HCT116 (cell line): ENCODE measurements around the gene PIGW. TPM values are rescaled to one million over a fixed set of nuclear protein-coding genes. Genes with fewer than 3 reads are reported as not detected.

ENCODE experiments used
- ATAC-seq: fragments of 200-7000 bp; cut with Tn5 transposase; 2 replicates; pipeline ENCODE4 v1.9.1; 2020; ENCODE audit warnings: mild to moderate bottlenecking, moderate library complexity
- BruUV-seq: library from RNA; stranded (reverse); fragments of 400-500 nt; replicated peaks from 2 replicates; lab custom pipeline; 2021; lab: Mats Ljungman, UMichigan
- CTCF ChIA-PET: fragments of 300-600 bp; sonication (Branson Sonifier 250); formaldehyde crosslinking; loops from one replicate; lab custom pipeline; 2021; ENCODE audit warnings: antibody characterized with exemption; lab: Charles Lee
- POLR2A ChIA-PET: fragments of 300-600, 350-600 bp; sonication (Branson Sonifier 250); formaldehyde crosslinking; loops from one replicate; lab custom pipeline; 2021; ENCODE audit warnings: antibody characterized with exemption; lab: Charles Lee
- RAD21 ChIA-PET, 2 experiments: fragments of 300-600 bp; sonication (Branson Sonifier 250); formaldehyde crosslinking; loops; one replicate each; lab custom pipeline; 2023; ENCODE audit warnings: low total read pairs in 2 of 2; ENCODE audit not compliant: uncharacterized antibody in 2 of 2, unreplicated experiment in 2 of 2, low non-redundant PET in 1 of 2; lab: Charles Lee
- DNase-seq: peaks from one replicate; pipeline ENCODE4 v3.0.0-alpha.2; 2010; ENCODE audit warnings: low read depth, low spot score
- H2AFZ ChIP-seq: fragments of 200-600 bp; shearing (Covaris generic), sonication (generic); 2 replicates; pipeline ENCODE4 v1.6.1; 2017; ENCODE audit warnings: low read depth, mixed run types, mixed read lengths, antibody characterized with exemption, low read length; ENCODE audit not compliant: poor library complexity, severe bottlenecking
- H3K27ac ChIP-seq: 2 replicates; pipeline ENCODE4 v1.5.1; 2012; ENCODE audit warnings: low read depth, low read length
- H3K27me3 ChIP-seq: fragments of 200-600 bp; sonication (generic); 2 replicates; pipeline ENCODE4 v1.6.1; 2016; ENCODE audit warnings: mixed run types, low read length, mixed read lengths; ENCODE audit not compliant: insufficient read depth
- H3K36me3 ChIP-seq, 2 experiments: fragments of 200-500 bp in 1 of 2; fragments of 200-600 bp in 1 of 2; sonication (Bioruptor generic) in 1 of 2; sonication (generic) in 1 of 2; 2 replicates each; pipeline versions ENCODE4 v1.5.1 to v1.6.1; 2014 to 2016; ENCODE audit warnings: low read length in 2 of 2, inconsistent platforms in 1 of 2, mixed read lengths in 1 of 2, mixed run types in 1 of 2; ENCODE audit not compliant: insufficient read depth in 2 of 2, control insufficient read depth in 1 of 2
- H3K4me1 ChIP-seq, 2 experiments: fragments of 200-600 bp in 1 of 2; sonication (generic) in 1 of 2; 2 replicates each; pipeline versions ENCODE4 v1.5.1 to v1.6.1; 2012 to 2017; ENCODE audit warnings: low read length in 2 of 2, inconsistent platforms in 1 of 2, mild to moderate bottlenecking in 1 of 2, mixed read lengths in 1 of 2, mixed run types in 1 of 2, moderate library complexity in 1 of 2; ENCODE audit not compliant: insufficient read depth in 2 of 2, control insufficient read depth in 1 of 2
- H3K4me2 ChIP-seq: fragments of 200-600 bp; sonication (generic); 2 replicates; pipeline ENCODE4 v1.6.1; 2017; ENCODE audit warnings: mixed run types, low read length, mixed read lengths
- H3K4me3 ChIP-seq, 2 experiments: fragments of 200-600 bp in 1 of 2; sonication (generic) in 1 of 2; replicated peaks in 1 of 2; 2 replicates each; pipeline ENCODE4 v1.5.1; 2011 to 2016; ENCODE audit warnings: low read length in 2 of 2, control low read depth in 1 of 2, low read depth in 1 of 2, mild to moderate bottlenecking in 1 of 2, mixed read lengths in 1 of 2, mixed run types in 1 of 2
- H3K79me2 ChIP-seq: fragments of 200-600 bp; sonication (generic); 2 replicates; pipeline ENCODE4 v1.6.1; 2017; ENCODE audit warnings: mild to moderate bottlenecking, mixed run types, low read length, moderate library complexity, mixed read lengths; ENCODE audit not compliant: insufficient read depth
- H3K9ac ChIP-seq: fragments of 200-600 bp; sonication (generic); 2 replicates; pipeline ENCODE4 v1.6.1; 2016; ENCODE audit warnings: low read length, mixed read lengths
- H3K9me2 ChIP-seq: fragments of 200-600 bp; sonication (generic), shearing (Covaris generic); 2 replicates; pipeline ENCODE4 v1.6.1; 2017; ENCODE audit warnings: mixed run types, mild to moderate bottlenecking, moderate library complexity; ENCODE audit not compliant: insufficient read depth
- H3K9me3 ChIP-seq, 2 experiments: fragments of 200-500 bp in 1 of 2; fragments of 200-600 bp in 1 of 2; sonication (Bioruptor generic) in 1 of 2; sonication (generic) in 1 of 2; 2 replicates each; pipeline ENCODE4 v1.6.1; 2014 to 2017; ENCODE audit warnings: low read length in 2 of 2, mixed read lengths in 2 of 2, inconsistent platforms in 1 of 2, low read depth in 1 of 2, mild to moderate bottlenecking in 1 of 2, mixed run types in 1 of 2, moderate library complexity in 1 of 2; ENCODE audit not compliant: control insufficient read depth in 1 of 2, insufficient read depth in 1 of 2
- H4K20me1 ChIP-seq: fragments of 200-600 bp; sonication (generic), shearing (Covaris generic); 2 replicates; pipeline ENCODE4 v1.6.1; 2017; ENCODE audit warnings: mixed run types, mild to moderate bottlenecking, moderate library complexity; ENCODE audit not compliant: insufficient read depth
- CTCF ChIP-seq, 3 experiments: fragments of 200-600 bp in 1 of 3; sonication (generic) in 1 of 3; IDR thresholded peaks in 2 of 3; conservative IDR thresholded peaks in 1 of 3; 2 replicates each; pipeline ENCODE4 v1.5.1; 2012 to 2017; ENCODE audit warnings: low read depth in 2 of 3, low read length in 2 of 3, antibody characterized with exemption in 1 of 3, borderline replicate concordance in 1 of 3, control low read depth in 1 of 3, mild to moderate bottlenecking in 1 of 3, mixed read lengths in 1 of 3, mixed run types in 1 of 3, moderate library complexity in 1 of 3; ENCODE audit not compliant: insufficient read depth in 1 of 3
- ELF1 ChIP-seq: IDR thresholded peaks from 2 replicates; pipeline ENCODE4 v1.6.1; 2012; ENCODE audit warnings: low read depth, borderline replicate concordance
- FOSL1 ChIP-seq: IDR thresholded peaks from 2 replicates; pipeline ENCODE4 v1.6.1; 2012; ENCODE audit warnings: low read depth
- JUND ChIP-seq: IDR thresholded peaks from 2 replicates; pipeline ENCODE4 v1.6.1; 2012
- MAX ChIP-seq: IDR thresholded peaks from 2 replicates; pipeline ENCODE4 v1.6.1; 2012
- POLR2AphosphoS5 ChIP-seq: IDR thresholded peaks from 2 replicates; pipeline ENCODE4 v1.6.1; 2011; ENCODE audit warnings: mild to moderate bottlenecking, low read depth, low read length, moderate library complexity
- RAD21 ChIP-seq: IDR thresholded peaks from 2 replicates; pipeline ENCODE4 v1.6.1; 2012; ENCODE audit warnings: low read depth, mild to moderate bottlenecking
- REST ChIP-seq: IDR thresholded peaks from 2 replicates; pipeline ENCODE4 v1.6.1; 2012; ENCODE audit warnings: low read depth
- SIN3A ChIP-seq: IDR thresholded peaks from 2 replicates; pipeline ENCODE4 v1.6.1; 2012; ENCODE audit warnings: low read depth
- YY1 ChIP-seq: IDR thresholded peaks from 2 replicates; pipeline ENCODE4 v1.6.1; 2011; ENCODE audit warnings: low read length, low read depth, moderate library complexity, mild to moderate bottlenecking; ENCODE audit not compliant: insufficient replicate concordance; ENCODE audit errors: extremely low read depth
- intact Hi-C: fragments of 100-400 bp; cut with micrococcal nuclease; formaldehyde crosslinking; loops from 2 replicates; pipeline ENCODE4 v1.10.0; 2022
- total RNA-seq: library from RNA; stranded (reverse); gene quantifications from one replicate; pipeline ENCODE4 v1.2.1, GENCODE V29; 2021; ENCODE audit not compliant: unreplicated experiment

Gene PIGW
- total RNA-seq, 1 experiment from 2014 or later: 16.4 TPM

- RAD21 ChIA-PET: no interaction called here
- Histone ChIP-seq H3K36me3 (peaks cover 52 to 63% of the 10 kb centered on the region in 2 experiments), H3K79me2 (no peaks in the 10 kb centered on the region), H3K9ac (no peak overlapping the region), H3K27ac (no peak overlapping the region), H3K4me2 (no peak overlapping the region), H3K9me3 (no peaks in the 10 kb centered on the region), H3K27me3 (no peaks in the 10 kb centered on the region), H3K4me1 (no peaks in the 10 kb centered on the region), H3K4me3 (no peak overlapping the region), H4K20me1 (0 out of 2 replicates have a peak, but pooled peaks cover 5% of the 10 kb centered on the region), H3K9me2 (no peaks in the 10 kb centered on the region), H2AFZ (no peak overlapping the region)
- no peak for TF ChIP-seq RAD21
- no peak for TF ChIP-seq YY1
- no peak for TF ChIP-seq MAX
- TF ChIP-seq JUND: no peak
- intact Hi-C loops: no loop called here
- POLR2A ChIA-PET: no interaction called here
- ATAC-seq (no peak), DNase-seq (no peak)
- no TSS peak for BruUV-seq
- CTCF ChIA-PET: interaction anchor here (0.7 to 1.8 kb wide), 3 partner anchors 16 to 530 kb away, joined by 3 to 5 read pairs (median 3); no protein-coding TSS in a partner anchor
Observed at GRCh38 chr17:36498560-36499300, 36.1 kb upstream of the PIGW start.

- 0 out of 2 replicates have a peak, but pooled peaks have one; percentile 21 for ATAC-seq
- H2AFZ ChIP-seq: no peak overlapping the region
- H3K9me3 ChIP-seq: no peaks in the 10 kb centered on the region
- H3K36me3 ChIP-seq: peaks cover 53 to 63% of the 10 kb centered on the region in 2 experiments
- H3K9me2 ChIP-seq: no peaks in the 10 kb centered on the region
- H3K27me3 ChIP-seq: no peaks in the 10 kb centered on the region
- POLR2A ChIA-PET: no interaction called here
- H3K4me3 ChIP-seq: no peak overlapping the region
- RAD21 ChIA-PET: no interaction called here
- H4K20me1 ChIP-seq: no peaks in the 10 kb centered on the region
- no peak for DNase-seq
- intact Hi-C loops: no loop called here
- H3K9ac ChIP-seq: no peak overlapping the region
- H3K79me2 ChIP-seq: no peaks in the 10 kb centered on the region
- BruUV-seq: no TSS peak
- CTCF ChIA-PET: no interaction called here
- no peaks in the 10 kb centered on the region for H3K4me1 ChIP-seq
- no peak overlapping the region for H3K27ac ChIP-seq
- H3K4me2 ChIP-seq: no peak overlapping the region
- TF ChIP-seq REST (no peak), CTCF (IDR thresholded peaks at IDR 0.05 in 2 of 3, conservative IDR thresholded peaks at IDR 0.05 in 1 of 3; ENCODE audit: borderline replicate concordance in 1 of 3, insufficient read depth in 1 of 3, low read depth in 2 of 3, low read length in 2 of 3) (no peak), FOSL1 (no peak), ELF1 (no peak), POLR2AphosphoS5 (no peak), SIN3A (no peak), JUND (no peak)
Observed at GRCh38 chr17:36500745-36501225, 34.0 kb upstream of the PIGW start.
